Lung (tissue), 12 donors: ENCODE data around the gene RLF. TPM values are rescaled to one million over a fixed set of nuclear protein-coding genes. Genes with fewer than 3 reads are reported as not detected.

Experiments used
- ATAC-seq: fragments of 200-7000 bp; cut with Tn5 transposase; one replicate; pipeline ENCODE4 v1.9.1; 2020; ENCODE audit warnings: moderate number of reproducible peaks; ENCODE audit not compliant: insufficient read depth, low FRiP score
- DNase-seq, 3 donors: peaks; one replicate each; pipeline ENCODE4 v3.0.0-alpha.2; 2013 to 2017
- H3K27ac ChIP-seq, 2 donors: one replicate each; pipeline ENCODE4 v1.5.1; 2013; ENCODE audit warnings: mild to moderate bottlenecking in 2 of 2, moderate library complexity in 2 of 2, control low read depth in 1 of 2, inconsistent platforms in 1 of 2, low read depth in 1 of 2, low read length in 1 of 2
- H3K27me3 ChIP-seq, 3 donors: one replicate each; pipeline ENCODE4 v1.5.1; 2013; ENCODE audit warnings: low read length in 2 of 3; ENCODE audit not compliant: control insufficient read depth in 3 of 3, insufficient read depth in 3 of 3
- H3K36me3 ChIP-seq, 4 donors: one replicate each; pipeline ENCODE4 v1.5.1; 2013; ENCODE audit warnings: low read length in 4 of 4, mild to moderate bottlenecking in 1 of 4, moderate library complexity in 1 of 4; ENCODE audit not compliant: control insufficient read depth in 4 of 4, insufficient read depth in 4 of 4
- H3K4me1 ChIP-seq, 5 donors: one replicate each; pipeline ENCODE4 v1.5.1; 2013; ENCODE audit warnings: low read length in 5 of 5, mild to moderate bottlenecking in 2 of 5, moderate library complexity in 1 of 5; ENCODE audit not compliant: control insufficient read depth in 5 of 5, insufficient read depth in 5 of 5
- H3K4me3 ChIP-seq: one replicate; pipeline ENCODE4 v1.5.1; 2013; ENCODE audit warnings: mild to moderate bottlenecking, control low read depth, moderate library complexity
- H3K9ac ChIP-seq, 2 donors: one replicate each; pipeline ENCODE4 v1.5.1; 2013; ENCODE audit warnings: low read length in 2 of 2, control low read depth in 1 of 2; ENCODE audit not compliant: insufficient read depth in 1 of 2
- H3K9me3 ChIP-seq, 4 donors: one replicate each; pipeline ENCODE4 v1.5.1; 2013; ENCODE audit warnings: low read length in 3 of 4, mild to moderate bottlenecking in 1 of 4, moderate library complexity in 1 of 4; ENCODE audit not compliant: control insufficient read depth in 4 of 4, insufficient read depth in 3 of 4
- WGBS, 2 donors: extraction: QIAGEN DNeasy Blood & Tissue Kit; methylation state at CpG; one replicate each; pipeline ENCODE4 v1.1.7; 2013; 5-methylcytosine and 5-hydroxymethylcytosine counted together
- polyA plus RNA-seq, 2 donors: library from polyadenylated mRNA; stranded (reverse); fragments of 200-250 nt; gene quantifications; one replicate each; pipeline ENCODE4 v1.2.1, GENCODE V29; 2013
- total RNA-seq, 2 donors: library from RNA; depleted of rRNA in 1 of 2; stranded (reverse); fragments of >200 nt in 1 of 2; gene quantifications; one replicate each; pipeline ENCODE4 v1.2.1, GENCODE V29; 2014 to 2021
- TF ChIP-seq, protein P1 (sequence below): IDR thresholded peaks from 2 replicates; pipeline ENCODE4 v1.5.1; 2012; ENCODE audit warnings: mild to moderate bottlenecking; ENCODE audit errors: control extremely low read depth, extremely low read depth
- donor health status: control.
- donor health status: control.
- donor health status: Bipolar disorder and iron deficiency.
- donor health status: healthy.
- donor health status: DM: yes; HTN: yes; CAD: no.

RLF gene
- total and polyA plus RNA-seq, 4 donors = 3.5 to 43.1 (median 8.5) TPM

DNA sequence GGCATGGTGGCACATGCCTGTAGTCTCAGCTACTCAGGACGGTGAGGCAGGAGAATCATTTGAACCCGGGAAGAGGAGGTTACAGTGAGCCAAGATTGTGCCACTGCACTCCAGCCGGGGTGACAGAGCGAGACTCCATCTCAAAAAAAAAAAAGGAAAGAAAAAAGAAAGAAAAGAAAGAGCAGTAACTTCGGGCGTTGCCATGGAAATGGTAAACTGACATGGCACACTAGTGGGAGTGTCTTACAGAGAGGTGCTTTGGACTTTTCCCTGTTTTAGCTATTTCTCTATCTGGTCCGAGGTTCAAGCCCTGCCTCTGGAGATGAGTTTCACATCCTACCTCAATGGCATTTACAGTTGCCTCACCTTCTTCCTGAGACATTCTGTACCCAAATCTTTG lies 41.1 kb upstream of the RLF start:
- H3K27me3 ChIP-seq = no peaks in the 10 kb centered on the region
- no peaks in the 10 kb centered on the region for H3K9me3 ChIP-seq
- no peak for ATAC-seq
- WGBS, 2 donors = 91 to 93% methylated on average over 7 of the region's 7 CpGs
- H3K9ac ChIP-seq = no peak overlapping the region
- no peak overlapping the region for H3K27ac ChIP-seq
- H3K4me3 ChIP-seq = no peak overlapping the region
- no peak for DNase-seq
- H3K4me1 ChIP-seq = no peaks in the 10 kb centered on the region
- TF ChIP-seq, protein P1, sequence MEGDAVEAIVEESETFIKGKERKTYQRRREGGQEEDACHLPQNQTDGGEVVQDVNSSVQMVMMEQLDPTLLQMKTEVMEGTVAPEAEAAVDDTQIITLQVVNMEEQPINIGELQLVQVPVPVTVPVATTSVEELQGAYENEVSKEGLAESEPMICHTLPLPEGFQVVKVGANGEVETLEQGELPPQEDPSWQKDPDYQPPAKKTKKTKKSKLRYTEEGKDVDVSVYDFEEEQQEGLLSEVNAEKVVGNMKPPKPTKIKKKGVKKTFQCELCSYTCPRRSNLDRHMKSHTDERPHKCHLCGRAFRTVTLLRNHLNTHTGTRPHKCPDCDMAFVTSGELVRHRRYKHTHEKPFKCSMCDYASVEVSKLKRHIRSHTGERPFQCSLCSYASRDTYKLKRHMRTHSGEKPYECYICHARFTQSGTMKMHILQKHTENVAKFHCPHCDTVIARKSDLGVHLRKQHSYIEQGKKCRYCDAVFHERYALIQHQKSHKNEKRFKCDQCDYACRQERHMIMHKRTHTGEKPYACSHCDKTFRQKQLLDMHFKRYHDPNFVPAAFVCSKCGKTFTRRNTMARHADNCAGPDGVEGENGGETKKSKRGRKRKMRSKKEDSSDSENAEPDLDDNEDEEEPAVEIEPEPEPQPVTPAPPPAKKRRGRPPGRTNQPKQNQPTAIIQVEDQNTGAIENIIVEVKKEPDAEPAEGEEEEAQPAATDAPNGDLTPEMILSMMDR = no peak
- no peaks in the 10 kb centered on the region for H3K36me3 ChIP-seq

DNA sequence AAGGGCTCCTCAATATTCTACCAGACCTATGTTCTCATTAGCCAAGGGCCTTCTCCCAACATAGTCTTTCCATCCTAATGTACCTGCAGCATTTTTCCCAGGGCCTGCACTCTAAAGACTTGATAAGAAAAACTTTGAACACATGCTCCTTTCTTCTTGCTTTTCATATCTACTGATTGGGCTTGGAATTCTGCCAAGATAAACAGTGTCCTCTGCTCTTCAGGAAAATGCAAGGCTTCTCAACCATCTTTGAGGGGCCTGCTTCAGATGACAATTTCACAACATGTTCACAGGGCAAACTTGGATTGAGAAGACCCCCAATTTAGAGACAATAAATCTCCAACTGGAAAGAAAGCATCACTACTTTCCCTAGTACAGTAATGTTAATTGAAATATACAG lies 38.3 kb upstream of the RLF start:
- H3K4me3 ChIP-seq = no peak overlapping the region
- H3K9ac ChIP-seq = no peak overlapping the region
- H3K4me1 ChIP-seq = no peaks in the 10 kb centered on the region
- H3K27me3 ChIP-seq = no peaks in the 10 kb centered on the region
- no peak for ATAC-seq
- no peak overlapping the region for H3K27ac ChIP-seq
- TF ChIP-seq, protein P1 = no peak
- H3K36me3 ChIP-seq = no peaks in the 10 kb centered on the region
- no peaks in the 10 kb centered on the region for H3K9me3 ChIP-seq
- DNase-seq = peak in 1 of 3 donors; percentile 49

DNA sequence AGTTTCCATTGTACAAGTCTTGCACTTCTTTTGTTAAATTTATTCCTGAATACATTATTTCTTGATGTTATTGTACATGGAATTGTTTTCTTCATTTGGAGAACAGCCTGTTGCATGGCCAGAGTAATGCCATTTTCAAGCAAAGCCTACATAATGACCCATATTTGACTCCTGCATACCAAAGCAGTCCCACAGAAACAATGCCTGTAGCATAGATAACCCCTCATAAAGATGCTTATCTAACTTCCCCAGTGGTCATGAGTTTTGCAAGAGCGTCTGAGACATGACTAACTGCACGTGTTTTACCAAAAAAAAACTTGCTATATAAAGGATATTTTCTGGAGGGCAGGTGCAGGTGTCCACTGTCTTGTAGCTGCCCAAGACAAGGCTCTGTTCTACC lies 30.3 kb upstream of the RLF start:
- TF ChIP-seq, protein P1 = no peak
- Histone ChIP-seq H3K4me1 (peaks cover 0 to 6% (median 0%) of the 10 kb centered on the region in 5 donors), H3K4me3 (no peak overlapping the region), H3K9ac (no peak overlapping the region), H3K27me3 (peaks cover 0 to 12% (median 0%) of the 10 kb centered on the region in 3 donors), H3K36me3 (no peaks in the 10 kb centered on the region), H3K9me3 (no peaks in the 10 kb centered on the region), H3K27ac (no peak overlapping the region)
- ATAC-seq (no peak), DNase-seq (no peak)
- 17 to 28% methylated on average over 2 of the region's 2 CpGs for WGBS, 2 donors
